NOMO-1 treated with dmso at 0.1 percent for 144 hours (cell line): Measurements from ENCODE around the gene PKN2.

ENCODE experiments used
- DNase-seq: peaks from one replicate; lab custom pipeline; 2025; ENCODE audit not compliant: unreplicated experiment; lab: John Stamatoyannopoulos, UW

Gene PKN2

DNA sequence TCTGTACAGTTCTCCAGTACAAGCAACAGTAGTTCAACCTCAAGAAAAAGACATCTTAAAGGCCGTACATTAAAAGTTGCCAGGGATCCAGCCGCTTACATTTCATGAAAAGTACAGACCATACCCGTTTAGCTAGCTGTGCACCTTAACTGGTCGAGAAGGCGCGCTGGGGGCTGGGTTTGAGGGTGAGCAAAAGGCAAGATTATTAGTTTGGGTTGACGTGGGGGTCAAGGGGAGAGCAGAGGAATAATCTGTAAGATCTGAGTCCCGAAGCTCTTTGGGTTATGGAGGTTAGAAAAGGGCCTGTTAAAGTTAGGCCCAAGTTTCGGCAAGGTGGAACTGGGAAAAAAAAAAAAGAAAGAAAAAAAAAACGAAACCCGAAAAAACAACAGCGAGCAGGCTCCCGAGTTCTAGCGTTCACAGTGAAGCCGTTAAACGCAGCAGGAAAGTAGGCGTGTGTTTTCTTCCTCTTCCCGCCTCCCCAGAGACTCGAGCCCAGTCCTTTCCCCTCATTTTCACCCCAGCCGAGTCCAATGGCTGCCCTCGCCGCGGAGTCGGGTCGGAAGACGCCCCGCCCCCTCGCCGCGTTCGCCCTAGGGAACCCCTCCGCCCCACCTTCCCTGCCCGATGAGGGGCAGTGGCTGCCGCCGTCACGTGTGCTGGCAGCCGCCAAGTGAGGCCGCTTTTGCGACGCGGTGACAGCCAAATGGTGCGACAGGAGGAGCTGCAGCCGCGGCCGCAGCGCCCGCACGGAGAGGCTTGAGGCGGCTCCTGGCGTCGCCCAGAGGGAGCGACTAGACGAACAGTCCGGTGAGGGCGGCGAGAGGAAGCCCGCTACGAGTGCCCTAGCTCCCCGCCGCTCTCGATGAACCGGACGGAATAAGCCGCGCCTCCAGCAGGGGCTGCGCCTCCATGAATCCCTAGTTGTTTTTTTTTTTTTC lies at the start of gene PKN2:
Gene PKN2, plus strand, starts transcription at position 733 of the 941 bp plus-strand sequence. CDS start 308 bp downstream, outside the sequence.
- peak; percentile 98 for DNase-seq

DNA sequence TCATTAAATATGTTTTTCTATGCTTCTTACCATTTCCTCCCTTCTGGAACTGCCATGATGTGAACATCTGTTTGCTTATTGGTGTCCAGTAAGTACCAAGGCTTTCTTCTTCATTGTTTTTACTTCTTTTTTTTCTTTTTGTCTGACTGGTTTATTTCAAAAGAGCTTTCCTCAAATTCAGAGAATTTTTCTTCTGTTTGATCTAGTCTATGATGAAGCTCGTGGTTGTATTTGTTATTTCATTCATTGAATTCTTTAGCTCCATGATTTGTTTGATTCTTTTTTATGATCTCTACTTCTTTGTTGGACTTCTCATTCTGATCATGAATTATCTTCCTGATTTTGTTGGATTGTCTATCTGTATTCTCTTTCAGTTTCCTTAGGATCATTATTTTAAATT lies 49.5 kb upstream of the PKN2 start:
- no peak for DNase-seq

DNA sequence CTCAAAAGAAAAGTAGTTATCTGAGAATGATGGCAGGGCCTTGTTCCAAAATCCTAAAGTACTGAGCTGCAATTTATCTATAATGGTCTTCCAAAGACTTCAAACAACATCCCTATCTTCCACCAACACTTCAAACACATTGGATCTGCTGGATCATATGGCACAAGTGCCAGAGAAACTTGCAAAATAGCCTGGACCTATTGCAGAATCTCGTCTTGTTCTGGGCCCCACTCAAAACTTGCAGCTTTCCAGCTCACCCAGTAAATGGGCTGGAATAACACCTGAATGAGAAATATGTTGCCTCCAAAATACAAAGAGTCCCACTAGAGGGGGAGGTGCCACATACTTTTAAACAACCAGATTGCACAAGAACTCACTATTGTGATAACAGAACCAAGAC lies 44.0 kb upstream of the PKN2 start:
- no peak for DNase-seq

DNA sequence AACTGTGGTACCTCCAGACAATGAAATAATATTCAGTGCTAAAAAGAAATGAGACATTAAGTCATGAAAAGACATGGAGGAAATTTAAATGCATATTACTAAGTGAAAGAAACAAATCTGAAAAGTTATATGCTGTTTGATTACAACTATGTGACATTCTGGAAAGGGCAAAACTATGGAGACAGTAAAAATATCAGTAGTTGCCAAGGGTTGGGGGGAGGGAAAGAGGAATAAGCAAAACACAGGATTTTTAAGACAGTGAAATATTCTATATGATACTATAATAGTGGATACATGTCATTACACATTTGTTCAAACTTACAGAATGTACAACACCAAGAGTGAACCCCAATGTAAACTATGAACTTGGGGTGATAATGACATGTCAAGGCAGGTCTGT lies 38.2 kb upstream of the PKN2 start:
- DNase-seq, result no peak

DNA sequence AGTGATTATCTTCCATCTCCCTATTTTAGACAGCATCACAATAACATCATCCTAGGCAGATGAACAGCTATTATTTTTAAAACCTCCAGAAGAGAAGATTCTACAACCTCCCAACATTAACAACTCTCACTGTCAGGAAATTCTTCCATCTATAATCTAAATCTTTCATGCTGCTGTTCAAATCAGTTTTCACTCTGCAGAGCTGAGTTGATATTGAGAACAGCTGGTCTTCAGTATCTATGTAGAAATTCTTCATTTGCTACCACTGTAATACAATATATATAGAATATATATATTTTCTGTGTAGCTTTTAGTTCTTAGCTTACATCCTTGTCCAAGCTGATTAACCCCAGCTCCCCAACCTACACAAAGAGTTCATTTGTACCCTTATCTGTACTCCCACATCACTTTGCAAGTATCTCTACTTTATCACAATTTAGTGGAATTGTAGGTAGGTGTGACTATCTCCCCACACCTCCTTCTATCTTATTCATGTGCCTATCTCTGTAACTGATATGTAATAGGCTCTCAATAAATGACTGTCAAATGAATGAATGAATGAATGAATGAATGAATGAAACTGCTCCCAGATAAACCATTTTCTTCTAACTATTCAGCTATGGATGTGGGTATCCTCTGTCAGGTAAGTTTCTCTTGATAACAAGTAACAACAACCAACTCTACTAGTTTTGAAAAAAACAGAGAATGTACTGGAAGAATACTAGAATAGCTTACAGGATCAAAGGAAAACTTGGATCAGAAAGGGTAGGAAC lies 37.4 kb upstream of the PKN2 start:
- no peak for DNase-seq

DNA sequence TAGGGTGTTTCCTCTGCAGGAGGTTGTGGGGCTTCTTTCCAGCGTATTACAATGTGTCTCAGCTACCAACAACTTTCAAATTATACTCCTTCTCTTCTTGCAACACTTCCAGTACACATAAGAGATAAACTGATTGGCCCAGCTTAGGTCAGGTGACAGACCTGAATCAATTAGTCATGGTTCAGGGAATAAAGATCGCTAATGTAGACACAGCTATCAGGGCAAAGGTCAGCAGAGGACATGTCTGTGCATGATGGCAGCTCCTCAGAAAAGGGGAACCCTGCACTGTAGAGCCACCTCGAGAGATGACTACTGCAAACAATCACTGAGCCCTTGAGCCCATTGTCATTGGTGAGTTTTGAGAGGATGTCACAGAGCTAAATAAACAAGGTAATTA lies 36.8 kb upstream of the PKN2 start:
- peak; percentile 64 for DNase-seq

DNA sequence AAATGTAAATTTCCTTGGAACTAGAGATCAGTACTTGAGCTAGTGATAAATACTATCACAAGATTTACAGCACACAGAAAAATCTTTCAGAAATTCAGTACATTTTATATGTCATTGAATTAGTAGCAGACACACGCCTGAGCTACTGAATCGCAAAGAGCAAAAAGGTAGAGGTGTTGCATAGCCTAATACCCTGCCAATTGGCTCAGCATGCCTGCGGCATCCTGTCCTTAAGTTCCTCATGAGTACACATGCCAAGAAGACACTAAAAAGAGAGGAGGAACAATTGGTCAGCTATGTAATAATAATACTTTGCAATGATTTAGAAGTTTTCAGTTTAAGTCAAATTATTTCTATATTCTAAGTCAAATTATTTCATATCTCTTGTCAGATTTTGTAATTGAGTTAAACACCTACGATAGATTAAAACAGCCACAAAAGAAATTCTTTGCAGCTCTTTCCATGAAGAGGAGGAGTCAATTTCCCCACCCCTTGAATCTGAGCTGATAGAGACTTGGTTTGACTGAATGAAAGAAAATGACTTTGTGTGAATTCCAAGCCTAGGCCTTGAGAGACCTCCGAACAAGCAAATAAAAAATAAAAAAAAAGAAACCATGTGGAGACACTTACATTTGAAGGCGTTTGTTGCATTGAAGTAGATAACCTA lies 36.2 kb upstream of the PKN2 start:
- no peak for DNase-seq

DNA sequence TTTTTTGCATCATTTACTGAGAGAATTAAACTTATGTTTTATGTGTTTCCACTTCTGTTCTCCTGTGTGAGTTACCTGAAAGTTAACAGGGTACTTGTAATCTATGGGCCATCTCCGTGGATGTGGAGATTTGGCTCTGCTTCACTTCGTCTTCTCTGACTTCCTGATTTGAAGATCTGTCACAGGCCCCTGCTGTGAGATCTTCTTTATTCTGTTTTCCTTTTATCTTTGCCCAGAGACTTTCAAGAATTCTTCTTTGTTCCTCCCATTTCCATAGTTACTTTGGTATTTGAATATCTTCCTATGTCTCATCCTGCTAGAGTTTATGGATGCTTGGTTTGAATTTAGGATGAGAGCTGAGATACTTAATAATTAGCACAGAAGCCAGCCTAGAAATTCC lies 35.4 kb upstream of the PKN2 start:
- no peak for DNase-seq

DNA sequence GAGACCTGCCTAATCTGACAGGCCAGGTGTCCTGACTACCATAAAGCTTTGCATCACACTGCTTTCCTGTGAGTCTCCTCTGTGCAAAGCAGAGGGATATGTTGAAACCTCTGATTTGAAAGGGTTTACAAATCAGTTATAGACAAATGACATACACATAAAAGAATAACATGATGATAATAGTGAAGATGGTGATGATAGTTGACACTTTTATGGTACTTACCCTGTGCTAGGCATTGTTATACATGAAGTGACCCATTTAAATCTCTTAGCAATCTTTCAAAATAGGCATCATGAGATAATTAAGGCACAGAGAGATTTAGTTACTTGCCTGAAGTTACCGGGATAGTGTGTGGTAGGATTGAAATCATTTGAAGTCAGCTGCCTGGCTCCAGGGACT lies 34.1 kb upstream of the PKN2 start:
- no peak for DNase-seq

DNA sequence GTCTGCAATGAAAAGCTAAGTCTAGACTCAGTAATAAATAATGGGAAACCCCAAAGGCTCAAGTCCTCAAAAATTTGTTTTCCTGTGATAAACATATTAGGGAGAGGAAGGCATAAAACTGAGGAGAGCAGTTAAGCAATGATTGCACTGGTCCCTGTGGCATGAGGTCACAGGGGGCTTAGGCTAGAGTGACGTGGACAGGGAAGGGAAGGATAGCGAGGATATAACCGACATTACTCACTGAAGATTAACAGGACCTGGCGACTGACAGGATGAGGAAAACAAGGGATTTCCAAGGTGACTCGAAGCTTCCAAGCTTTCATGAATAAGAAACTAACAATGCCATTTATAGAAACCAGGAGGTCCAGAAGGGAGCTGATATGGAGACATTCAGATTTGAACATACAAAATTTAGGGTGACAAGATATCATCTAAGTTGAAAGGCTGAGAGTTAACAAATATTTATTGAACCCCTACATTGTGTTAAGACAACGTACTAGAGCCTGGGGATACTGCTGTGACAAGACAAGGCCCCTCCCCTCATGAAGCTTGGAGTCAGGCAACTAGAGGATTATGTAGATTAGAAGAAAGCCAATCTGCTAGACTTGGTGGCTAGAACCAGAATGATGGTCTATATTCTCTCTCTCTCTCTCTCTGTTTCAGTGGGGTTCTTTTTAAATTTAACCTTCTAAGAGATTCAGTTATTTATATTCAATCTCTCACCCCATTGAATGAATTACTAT lies 33.2 kb upstream of the PKN2 start:
- no peak for DNase-seq

DNA sequence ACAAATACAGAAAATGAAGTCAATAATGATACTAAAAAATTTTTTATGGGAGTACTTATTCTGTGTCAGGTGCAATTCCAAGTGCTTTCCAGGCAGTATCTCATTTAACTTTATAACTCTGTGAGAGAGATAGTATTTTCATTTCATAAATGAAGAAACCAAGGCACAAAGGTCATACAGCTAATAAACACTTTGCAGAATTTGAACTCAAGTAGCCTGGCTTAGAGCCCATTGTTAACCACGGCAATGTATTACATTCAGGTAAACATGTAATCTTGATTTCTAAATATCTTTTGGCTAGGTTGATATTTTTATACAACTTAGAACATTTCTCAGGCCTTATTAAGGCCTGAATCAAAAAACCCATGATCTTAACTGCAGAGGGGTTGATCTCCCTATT lies 28.9 kb upstream of the PKN2 start:
- DNase-seq, result no peak

DNA sequence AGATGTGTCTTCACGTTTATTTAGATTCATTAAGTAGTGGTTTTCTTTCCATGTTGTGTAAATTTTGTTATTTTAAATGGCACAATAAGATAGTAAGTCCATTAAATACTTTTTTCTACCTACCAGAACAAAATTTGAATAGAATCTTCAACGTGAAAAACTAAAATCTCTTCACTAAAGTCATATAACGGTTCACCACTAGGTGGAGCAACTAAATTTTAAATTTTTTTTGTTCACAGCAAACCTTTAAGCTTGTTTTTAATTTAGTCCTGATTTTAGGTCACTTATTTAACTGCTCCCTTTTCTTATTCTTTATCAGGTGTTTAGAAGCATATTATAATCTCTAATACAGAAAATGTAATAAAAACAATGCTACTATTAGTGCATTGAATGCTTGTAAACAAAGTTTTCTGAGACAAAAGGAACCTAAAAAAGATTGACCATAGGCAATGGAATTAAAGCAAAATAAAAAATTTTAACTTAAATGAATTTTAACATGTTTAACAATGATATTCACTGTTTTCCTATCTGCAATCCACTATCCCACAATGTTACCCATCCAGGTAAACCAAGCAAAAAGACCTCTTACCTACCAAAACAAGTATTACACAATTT lies 28.3 kb upstream of the PKN2 start:
- DNase-seq, result no peak

DNA sequence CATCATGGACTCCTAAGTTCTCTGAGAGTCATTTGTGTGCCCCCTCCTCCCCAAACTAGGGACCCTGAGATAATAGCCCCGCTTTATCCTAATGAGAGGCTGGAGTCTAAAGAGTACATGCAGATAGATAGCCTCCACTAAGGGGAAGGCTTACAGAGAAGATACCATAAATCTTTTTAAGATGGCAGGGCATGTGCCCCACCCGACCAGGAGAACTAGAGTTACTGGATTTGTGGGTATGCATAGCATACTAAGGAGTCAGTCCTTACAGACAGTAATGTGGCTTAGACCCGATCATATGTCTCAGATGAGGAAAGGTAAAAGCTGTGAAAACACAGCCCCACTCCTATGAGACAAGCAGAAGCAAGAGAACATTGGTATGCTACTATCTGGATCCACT lies 25.7 kb upstream of the PKN2 start:
- DNase-seq, result no peak

DNA sequence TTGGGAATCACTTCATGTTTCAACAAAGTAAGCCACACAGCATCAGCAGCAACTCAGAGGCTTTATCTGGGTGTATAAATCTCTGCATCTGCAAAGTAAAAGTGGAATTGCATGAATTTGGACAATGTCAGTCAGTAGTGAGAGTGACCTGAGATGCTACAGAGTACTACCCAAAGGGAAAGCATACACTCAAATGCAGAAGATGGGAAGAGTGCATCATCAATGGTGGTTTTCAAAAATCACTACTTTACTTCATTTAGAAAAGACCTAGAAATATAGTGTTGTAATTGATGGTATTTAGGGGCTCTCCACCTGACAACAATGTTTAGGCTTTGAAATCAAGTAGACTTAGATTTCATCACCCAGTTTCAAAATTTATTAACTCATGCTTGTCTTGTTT lies 24.5 kb upstream of the PKN2 start:
- DNase-seq, result no peak

DNA sequence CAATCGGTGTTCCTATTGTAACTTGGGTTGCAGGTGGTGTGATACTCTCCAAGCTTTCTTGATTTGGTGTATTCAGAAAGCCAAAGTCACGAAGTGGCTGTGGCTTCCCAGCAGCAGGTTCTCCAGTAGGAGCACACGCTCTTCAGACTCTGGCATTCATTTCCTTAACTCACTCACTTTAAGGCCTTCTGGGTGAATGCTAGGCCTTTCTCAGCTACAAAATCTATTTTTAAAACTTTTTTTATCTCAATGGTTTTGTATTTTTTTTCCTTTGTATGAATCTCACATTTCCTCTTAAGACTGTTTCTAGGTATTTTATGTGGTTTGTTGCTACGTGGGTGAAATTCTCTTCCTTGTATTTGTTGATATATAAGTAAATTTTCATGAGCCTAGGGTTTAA lies 22.9 kb upstream of the PKN2 start:
- no peak for DNase-seq

DNA sequence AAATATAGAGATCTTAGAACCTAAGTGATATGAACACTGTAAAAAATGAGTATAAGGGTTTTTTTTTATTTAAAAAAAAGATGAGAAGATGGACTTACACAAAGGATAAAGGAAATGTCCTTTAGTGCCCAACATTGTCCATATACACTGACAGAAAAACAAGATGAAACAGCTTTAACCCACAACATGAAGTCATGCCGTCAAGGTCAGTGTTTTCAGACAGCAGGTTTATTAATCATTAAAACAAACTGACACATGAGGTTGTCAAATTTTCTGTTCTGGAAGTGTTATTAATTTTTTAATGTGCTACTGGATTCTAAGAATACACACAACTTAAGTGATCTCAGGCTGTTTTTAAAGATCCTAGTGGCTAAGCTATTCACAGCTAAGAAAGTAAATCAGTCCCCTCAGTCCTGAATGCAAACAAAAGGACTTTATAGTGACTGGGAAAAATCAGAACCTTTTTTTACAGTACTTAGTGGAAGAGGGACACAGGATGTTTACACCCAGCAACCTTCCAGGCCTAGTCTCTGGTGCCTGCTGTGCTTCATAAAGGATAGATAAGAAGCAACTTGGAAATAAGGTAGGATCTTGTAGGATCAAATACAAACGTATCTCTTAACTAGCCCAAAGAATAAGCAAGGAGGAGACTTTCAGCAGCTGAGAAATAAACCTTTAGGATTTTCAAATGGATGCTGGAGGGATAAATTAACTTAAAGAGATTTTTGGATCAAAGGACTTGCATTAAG lies 21.9 kb upstream of the PKN2 start:
- DNase-seq, result no peak

DNA sequence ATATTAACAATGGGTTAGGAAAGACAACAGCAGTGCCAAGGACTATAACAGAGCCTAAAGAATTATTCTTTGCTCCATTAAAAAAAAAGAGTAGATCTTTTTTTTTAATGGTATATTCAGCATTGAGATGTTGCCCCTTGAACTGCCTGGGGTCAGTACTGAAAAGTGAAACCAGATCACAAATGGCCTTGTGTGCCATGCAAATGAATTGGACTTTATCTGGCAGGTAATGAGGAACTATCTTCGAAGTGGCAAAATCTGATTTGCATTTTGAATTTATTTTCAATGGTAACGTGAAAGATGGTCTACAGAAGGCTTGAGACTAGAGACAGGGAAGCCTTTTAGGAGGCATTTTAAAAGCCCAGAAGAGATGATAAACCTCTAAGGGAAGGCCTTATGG lies 21.4 kb upstream of the PKN2 start:
- no peak for DNase-seq

DNA sequence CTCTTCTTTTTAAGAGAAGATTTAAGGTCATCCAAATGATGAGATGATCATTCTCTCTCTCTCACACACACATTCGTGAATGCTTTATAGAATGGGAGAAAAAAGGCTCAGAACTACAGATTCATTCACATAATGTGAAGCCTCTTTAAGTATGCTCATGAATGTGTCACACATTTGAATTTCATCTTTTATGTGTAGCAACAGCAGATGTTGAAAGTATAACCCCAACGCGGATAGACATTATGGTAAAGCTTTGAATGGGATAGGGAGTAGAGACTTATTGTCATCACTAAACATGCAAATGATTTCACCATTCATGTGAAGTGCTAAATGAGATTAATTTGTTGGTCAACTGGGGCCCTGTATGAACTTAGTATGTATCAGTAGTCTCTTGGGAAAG lies 15.7 kb upstream of the PKN2 start:
- DNase-seq, result no peak

DNA sequence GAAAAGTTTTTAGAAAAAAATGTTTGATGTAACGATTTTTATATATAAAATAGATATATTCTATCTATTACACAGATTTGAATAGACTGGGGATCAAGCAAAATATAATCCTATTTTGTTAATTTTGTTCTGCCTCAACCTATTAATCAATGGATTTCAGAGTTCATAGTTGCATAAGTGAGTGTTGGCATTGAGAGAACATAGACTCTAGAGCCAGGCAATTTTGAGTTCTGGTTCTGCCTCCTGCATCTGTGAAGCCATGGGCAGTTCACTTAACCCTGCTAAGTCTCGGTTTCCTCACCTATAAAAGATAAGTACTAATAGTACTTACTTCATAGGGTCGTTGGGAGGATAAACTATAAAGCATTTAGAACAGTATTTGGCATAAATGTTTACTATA lies 13.6 kb upstream of the PKN2 start:
- no peak for DNase-seq

DNA sequence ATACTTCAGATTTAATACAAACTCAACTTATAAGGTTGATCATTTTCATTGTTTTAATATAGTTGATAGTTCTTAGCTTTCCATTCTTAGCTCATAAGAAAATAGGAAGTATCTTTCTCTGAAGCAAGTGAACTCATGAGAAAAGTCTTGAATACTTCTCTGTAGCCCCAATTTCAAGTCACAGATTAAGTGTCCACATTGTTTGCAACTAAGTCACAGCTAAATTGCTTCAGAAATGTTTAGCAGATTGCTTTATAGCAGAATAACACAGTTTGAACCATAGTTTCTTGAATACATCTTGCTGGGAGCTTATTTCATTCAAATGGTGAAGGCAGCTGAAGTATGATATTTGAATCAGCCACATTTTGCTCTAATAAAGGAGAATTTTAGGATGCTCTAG lies 10.6 kb upstream of the PKN2 start:
- no peak for DNase-seq
